NCI-H1417 (cell line): Measurements from ENCODE around the gene TRIM71.

Experiments
- DNase-seq, 3 experiments: peaks; one replicate each; lab custom pipeline; 2025; lab: John Stamatoyannopoulos, UW

Gene TRIM71

GRCh38 chr3:32866533-32866932, 48.7 kb downstream of the TRIM71 start:
- DNase-seq, result no peak

GRCh38 chr3:32867954-32868353, 50.2 kb downstream of the TRIM71 start:
- DNase-seq, result no peak

- DNase-seq, result no peak
Observed at GRCh38 chr3:32868719-32869512, 51.1 kb downstream of the TRIM71 start.

- DNase-seq, result no peak
Observed at GRCh38 chr3:32869513-32870047, 51.8 kb downstream of the TRIM71 start.

GRCh38 chr3:32870373-32871095, 52.7 kb downstream of the TRIM71 start:
- peak in 1 of 3 experiments; percentile 0 for DNase-seq

- DNase-seq, result no peak
Observed at GRCh38 chr3:32871273-32871672, 53.5 kb downstream of the TRIM71 start.

- peak; percentile 22 to 63 (median 49) for DNase-seq
Observed at GRCh38 chr3:32872487-32873382, 54.9 kb downstream of the TRIM71 start.

- DNase-seq, result no peak
Observed at GRCh38 chr3:32873531-32874130, 55.8 kb downstream of the TRIM71 start.

- DNase-seq, result no peak
Observed at GRCh38 chr3:32876920-32877319, 59.1 kb downstream of the TRIM71 start.

GRCh38 chr3:32877598-32877997, 59.8 kb downstream of the TRIM71 start:
- no peak for DNase-seq

- no peak for DNase-seq
Observed at GRCh38 chr3:32880225-32880624, 62.4 kb downstream of the TRIM71 start.

- no peak for DNase-seq
Observed at GRCh38 chr3:32881624-32882023, 63.8 kb downstream of the TRIM71 start.

- DNase-seq, result no peak
Observed at GRCh38 chr3:32882189-32882588, 64.4 kb downstream of the TRIM71 start.

GRCh38 chr3:32882603-32883025, 64.8 kb downstream of the TRIM71 start:
- no peak for DNase-seq

GRCh38 chr3:32883817-32884216, 66.0 kb downstream of the TRIM71 start:
- DNase-seq, result no peak

GRCh38 chr3:32884591-32884990, 66.8 kb downstream of the TRIM71 start:
- no peak for DNase-seq

GRCh38 chr3:32885283-32885901, 67.6 kb downstream of the TRIM71 start:
- no peak for DNase-seq

- no peak for DNase-seq
Observed at GRCh38 chr3:32886296-32886695, 68.5 kb downstream of the TRIM71 start.

- DNase-seq, result no peak
Observed at GRCh38 chr3:32886911-32887310, 69.1 kb downstream of the TRIM71 start.

- no peak for DNase-seq
Observed at GRCh38 chr3:32888739-32889138, 70.9 kb downstream of the TRIM71 start.
